ENCODE data around the gene PSMC3IP.

- TF ChIP-seq CTCF (tag by site-specific recombination; IDR thresholded peaks at IDR 0.05) (no peak), ZBTB1 (tag by site-specific recombination; IDR thresholded peaks at IDR 0.05) (no peak), ZNF266 (tag by site-specific recombination; IDR thresholded peaks at IDR 0.05; ENCODE audit: low read depth) (no peak), ZNF398 (tag by site-specific recombination; IDR thresholded peaks at IDR 0.05) (no peak), ZSCAN23 (tag by site-specific recombination; IDR thresholded peaks at IDR 0.05) (no peak), ZNF366 (tag by site-specific recombination; conservative IDR thresholded peaks at IDR 0.05) (no peak), TCF7L2 (IDR thresholded peaks at IDR 0.05; ENCODE audit: borderline replicate concordance, low read depth, low read length) (no peak)
- TF ChIP-seq, protein P1, sequence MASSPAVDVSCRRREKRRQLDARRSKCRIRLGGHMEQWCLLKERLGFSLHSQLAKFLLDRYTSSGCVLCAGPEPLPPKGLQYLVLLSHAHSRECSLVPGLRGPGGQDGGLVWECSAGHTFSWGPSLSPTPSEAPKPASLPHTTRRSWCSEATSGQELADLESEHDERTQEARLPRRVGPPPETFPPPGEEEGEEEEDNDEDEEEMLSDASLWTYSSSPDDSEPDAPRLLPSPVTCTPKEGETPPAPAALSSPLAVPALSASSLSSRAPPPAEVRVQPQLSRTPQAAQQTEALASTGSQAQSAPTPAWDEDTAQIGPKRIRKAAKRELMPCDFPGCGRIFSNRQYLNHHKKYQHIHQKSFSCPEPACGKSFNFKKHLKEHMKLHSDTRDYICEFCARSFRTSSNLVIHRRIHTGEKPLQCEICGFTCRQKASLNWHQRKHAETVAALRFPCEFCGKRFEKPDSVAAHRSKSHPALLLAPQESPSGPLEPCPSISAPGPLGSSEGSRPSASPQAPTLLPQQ (tag by site-specific recombination; IDR thresholded peaks at IDR 0.05): no peak
- TF ChIP-seq, protein P2, sequence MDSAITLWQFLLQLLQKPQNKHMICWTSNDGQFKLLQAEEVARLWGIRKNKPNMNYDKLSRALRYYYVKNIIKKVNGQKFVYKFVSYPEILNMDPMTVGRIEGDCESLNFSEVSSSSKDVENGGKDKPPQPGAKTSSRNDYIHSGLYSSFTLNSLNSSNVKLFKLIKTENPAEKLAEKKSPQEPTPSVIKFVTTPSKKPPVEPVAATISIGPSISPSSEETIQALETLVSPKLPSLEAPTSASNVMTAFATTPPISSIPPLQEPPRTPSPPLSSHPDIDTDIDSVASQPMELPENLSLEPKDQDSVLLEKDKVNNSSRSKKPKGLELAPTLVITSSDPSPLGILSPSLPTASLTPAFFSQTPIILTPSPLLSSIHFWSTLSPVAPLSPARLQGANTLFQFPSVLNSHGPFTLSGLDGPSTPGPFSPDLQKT (IDR thresholded peaks at IDR 0.05; ENCODE audit: borderline replicate concordance, low read depth, low read length): no peak
Observed at GRCh38 chr17:42591411-42591810, 13.9 kb upstream of the PSMC3IP start.
